HG02571 (cell line): ENCODE measurements around the gene OGFR.

Source experiments
- ATAC-seq: cut with Tn5 transposase; IDR thresholded peaks from one replicate; pipeline ENCODE4 v1.9.1; 2021; ENCODE audit warnings: mild to moderate bottlenecking, moderate library complexity; ENCODE audit not compliant: unreplicated experiment

OGFR gene

GRCh38 chr20:62824476-62825332 is 20.1 kb downstream of the OGFR start:
- no peak for ATAC-seq

GRCh38 chr20:62825333-62825985 is 20.8 kb downstream of the OGFR start:
- no peak for ATAC-seq

DNA sequence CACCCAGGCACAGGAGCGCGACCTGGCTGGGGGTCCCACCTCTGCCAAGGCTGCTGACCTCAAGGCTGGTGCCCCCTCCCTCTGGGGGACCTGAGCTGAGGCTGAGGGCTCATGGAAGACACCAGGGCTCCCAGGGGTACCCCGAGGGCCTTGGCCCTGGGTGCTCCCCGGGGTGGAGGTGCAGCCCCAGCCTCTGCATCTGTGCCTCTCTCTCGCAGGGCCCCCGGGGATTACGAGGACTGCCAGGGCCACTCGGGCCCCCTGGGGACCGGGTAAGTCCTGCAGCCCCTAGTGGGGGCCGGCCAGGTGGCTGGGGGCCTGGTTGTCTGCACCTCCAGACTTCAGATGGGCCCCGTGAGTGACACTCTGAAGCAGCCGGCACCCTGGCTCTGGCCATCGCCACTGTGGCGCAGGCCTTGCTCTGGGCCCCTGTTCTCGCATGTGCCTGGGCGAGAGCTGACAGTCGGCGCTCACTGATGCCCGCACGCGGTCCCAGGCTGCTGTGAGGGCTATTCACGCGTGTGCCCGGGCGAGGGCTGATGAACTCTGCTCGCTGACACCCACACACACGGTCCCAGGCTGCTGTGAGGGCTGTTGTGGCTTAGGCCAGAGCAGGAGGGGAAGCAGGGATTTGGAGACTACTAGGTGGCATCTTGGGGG is 21.5 kb downstream of the OGFR start:
- no peak for ATAC-seq

GRCh38 chr20:62826646-62827310 is 22.1 kb downstream of the OGFR start:
- no peak for ATAC-seq

- ATAC-seq = no peak
Observed at GRCh38 chr20:62827311-62828038, 22.8 kb downstream of the OGFR start.

DNA sequence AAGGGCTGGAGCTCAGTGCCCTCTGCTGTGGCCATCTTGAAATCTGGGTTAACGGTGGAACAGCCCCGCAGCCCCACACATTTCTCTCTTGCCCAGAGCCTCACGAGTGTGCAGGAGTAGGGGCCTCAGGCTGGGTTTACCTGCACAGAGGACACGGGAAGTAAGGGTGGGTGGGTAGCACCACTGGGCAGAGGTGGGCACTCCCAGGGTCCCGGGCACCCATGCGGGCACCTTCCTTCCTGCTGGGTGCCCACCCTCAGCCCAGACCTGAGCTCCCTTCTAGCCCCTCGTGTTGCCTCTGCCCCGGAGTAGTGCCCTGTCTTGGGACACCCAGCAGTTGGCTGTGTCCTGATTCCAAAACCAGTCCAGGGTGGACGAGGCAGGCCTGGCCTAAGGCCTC is 23.4 kb downstream of the OGFR start:
- no peak for ATAC-seq

DNA sequence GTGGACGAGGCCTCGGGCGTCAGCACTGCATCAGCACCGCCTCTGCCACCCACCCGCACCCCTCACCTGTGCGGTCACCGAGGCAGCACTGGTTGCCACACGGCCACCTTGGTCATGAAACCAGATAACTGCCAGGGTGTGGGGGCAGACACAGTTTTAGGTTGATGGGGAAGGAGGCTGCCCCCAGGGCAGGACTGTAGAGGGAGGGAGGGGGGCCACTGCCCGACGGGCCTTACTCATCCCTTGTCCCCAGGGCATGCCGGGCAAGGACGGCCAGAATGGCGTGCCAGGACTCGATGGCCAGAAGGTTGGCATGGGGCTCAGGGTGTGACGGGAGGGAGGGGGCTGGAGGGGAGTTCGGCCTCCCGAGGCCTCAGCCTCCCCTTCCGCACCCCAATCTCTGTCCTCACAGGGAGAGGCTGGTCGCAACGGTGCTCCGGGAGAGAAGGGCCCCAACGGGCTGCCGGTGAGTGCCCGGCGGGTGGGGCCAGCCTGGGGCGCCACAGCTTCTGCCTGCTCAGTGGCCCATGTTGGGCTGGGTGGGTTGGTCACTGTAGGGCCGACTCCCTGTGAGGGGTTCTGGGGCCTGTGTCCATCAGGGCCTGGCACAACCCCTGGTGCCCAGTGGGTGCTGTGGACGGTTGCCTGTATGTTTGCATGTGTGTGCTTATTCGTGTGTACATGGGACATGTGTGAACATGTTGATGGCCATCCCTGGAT is 24.0 kb downstream of the OGFR start:
- no peak for ATAC-seq

- no peak for ATAC-seq
Observed at GRCh38 chr20:62829231-62830230, 24.9 kb downstream of the OGFR start.

DNA sequence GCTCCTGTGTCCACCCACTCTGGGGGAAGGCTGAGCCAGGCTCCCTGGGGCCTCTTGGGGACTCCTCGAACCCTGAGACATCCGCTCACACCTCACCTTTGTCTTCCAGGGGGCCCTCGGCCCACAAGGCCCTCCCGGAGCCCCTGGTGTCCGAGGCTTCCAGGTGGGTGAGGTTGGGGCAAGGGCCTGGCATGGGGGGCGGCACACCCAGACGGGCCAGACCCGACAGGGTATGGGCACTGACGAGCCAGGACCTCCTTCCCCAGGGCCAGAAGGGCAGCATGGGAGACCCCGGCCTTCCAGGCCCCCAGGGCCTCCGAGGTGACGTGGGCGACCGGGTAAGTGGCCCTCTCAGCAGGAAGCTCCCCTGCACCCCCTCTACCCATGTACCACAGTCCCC is 25.6 kb downstream of the OGFR start:
- ATAC-seq = no peak

DNA sequence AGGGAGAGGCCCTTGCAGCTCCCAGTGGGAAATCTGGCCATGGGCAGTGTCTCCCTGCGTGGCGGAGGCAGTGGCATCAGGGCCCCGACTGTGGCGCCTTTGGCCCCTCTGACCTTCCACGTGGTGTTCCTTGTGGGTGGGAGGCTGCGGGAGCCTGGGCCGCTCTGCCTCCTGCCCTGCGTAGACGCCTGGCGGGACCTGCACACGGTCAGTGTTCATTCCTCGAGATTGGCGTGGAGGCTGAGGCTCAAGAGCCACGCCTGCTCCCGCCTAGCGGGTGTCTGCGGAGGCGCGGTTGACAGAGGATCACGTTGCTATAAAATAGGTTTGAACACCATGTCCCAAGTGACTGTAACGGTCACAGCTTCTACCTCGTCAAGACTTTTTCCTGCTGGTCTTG is 26.2 kb downstream of the OGFR start:
- ATAC-seq = no peak

DNA sequence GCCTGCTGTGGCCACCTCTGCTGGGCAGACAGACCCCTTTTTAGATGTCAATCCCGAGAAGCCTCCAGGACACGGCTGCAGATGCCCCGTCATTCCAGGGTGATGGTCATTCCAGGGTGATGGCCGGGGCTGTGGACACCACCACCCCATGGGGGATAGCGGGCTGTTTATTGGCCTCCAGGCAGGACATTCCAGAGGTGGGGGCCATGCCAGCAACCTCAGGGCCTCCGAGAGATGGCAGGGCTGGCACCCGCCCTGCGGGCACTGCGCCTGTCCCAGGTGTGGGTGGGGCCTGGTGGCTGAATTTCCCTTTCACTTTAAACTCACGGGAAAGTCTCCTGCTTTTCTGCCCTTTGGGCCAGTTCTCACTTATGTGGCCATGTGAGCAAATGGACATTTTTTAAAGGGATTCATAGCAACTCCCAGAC is 26.7 kb downstream of the OGFR start:
- no peak for ATAC-seq

DNA sequence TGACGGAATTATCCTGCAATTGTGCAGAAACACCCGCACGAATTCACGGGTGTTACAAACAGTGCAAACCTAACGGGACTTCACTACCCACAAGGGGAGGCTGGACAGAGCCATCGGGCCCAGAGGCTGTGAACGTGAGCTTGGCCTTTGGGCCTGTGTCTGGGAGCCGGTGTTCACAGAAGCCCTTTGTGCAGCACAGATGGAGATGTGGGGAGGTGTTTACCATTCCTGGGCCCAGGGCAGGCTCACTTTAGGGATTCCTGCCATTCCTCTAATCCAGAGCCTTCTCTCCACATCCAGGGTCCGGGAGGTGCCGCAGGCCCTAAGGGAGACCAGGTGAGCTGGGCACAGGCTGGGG is 27.2 kb downstream of the OGFR start:
- no peak for ATAC-seq

DNA sequence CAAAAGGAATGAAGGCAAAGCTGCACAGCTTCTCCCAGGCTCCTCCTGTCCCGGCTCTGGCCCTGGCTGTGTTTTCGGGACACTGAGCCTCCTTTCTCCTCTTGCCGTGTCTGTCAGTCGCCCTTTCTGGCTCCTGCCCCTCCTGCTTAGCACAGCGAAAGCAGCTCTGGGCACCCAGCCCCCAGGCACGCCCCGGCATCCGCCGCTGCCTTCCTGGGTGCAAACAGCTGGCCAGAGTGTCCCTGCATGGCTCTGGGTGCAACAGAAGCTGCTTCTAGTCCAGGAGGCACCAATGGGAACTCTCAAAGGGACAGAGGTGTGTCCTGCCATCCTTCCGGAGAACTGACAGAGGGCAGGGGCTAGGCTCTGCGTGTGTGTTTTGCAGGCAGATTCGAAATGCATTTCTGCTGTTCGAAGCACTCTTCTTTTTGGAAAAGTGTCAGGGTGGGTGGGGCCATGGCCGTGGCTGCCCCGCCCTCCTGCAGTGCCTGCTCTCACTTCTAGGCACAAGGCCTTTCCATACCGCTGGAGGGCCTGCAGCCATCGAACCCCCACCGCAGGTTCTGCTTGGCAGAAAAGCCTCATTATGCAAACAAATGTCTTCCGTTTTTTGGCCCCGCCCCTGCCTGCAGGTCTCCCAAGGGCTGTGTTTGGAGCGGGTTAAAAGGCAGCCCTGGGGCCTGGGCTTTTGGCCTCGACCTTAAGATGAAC is 27.7 kb downstream of the OGFR start:
- no peak for ATAC-seq

DNA sequence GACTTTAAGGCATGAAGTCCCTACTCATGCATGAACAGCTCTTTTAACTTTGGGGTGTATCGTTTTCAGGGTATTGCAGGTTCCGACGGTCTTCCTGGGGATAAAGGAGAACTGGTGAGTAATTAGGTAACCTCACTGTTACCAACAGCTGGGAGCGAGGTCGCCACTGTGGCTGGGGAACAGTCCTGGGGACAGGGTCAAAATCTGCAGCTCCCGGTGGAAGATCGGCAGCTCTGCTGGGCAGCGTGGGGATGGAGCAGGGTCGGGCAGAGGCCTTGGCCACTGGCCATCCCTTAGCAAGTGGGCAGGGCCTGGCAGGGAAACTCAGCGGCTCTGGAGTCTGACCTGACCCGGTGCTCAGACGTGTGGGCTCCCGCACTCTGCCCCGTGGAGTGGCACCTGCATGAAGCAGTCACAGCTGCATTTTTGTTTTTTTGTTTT is 28.3 kb downstream of the OGFR start:
- no peak for ATAC-seq

DNA sequence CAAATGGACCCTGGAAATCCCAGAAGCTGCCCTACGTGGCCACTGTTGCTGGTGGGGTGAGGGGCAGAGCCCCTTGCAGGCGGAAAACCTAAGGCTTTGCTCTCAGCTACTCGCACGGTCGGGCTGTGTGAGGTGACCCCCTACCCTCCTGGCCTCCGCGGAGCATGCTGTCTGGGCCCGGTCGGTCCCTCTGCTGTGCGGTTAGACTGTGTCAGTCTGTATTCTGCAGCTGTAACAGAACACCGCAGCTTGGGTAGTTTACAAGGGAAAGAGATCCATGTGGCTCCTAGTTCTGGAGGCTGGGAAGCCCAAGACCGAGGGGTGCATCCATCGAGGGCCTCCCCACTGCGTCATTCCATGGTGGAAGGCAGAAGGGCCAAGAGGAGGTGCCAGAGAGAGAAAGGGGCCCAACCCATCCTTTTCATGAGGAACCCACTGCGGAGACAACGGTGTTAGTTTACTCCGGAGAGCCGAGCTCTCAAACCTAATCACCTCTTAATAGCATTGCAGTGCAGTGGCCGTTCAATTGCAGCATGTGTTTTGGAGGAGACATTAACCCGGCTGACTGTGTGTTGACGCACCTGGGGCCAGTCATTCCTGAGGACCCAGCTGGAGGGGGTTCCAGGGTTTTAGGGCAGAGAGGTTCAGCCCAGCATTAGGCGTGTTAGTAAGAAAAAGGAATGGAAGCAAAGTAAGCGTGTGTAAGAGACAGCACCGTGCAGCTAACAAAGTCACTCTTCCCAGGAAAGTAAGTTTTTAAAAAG is 30.5 kb downstream of the OGFR start:
- ATAC-seq = no peak

GRCh38 chr20:62835931-62836861 is 31.6 kb downstream of the OGFR start:
- no peak for ATAC-seq
